Loucy (cell line): ENCODE data around the gene TCEAL8.

Source experiments
- CTCF ChIP-seq: fragments of 200-600 bp; sonication (generic); conservative IDR thresholded peaks from 2 replicates; pipeline ENCODE4 v1.5.1; 2014; ENCODE audit warnings: mild to moderate bottlenecking, antibody characterized with exemption, low read length
- EZH2phosphoT487 ChIP-seq: fragments of 200-600 bp; IDR thresholded peaks from 2 replicates; pipeline ENCODE4 v1.6.1; 2018; ENCODE audit warnings: antibody characterized with exemption, mild to moderate bottlenecking, moderate library complexity, borderline replicate concordance

- no peak for TF ChIP-seq CTCF
- no peak for TF ChIP-seq EZH2phosphoT487
Measured at GRCh38 chrX:103304705-103305104, 49.8 kb upstream of the TCEAL8 start.
